GM10266 (cell line): Measurements from ENCODE around the gene FAM20C.

Experiments used
- DNase-seq: peaks from one replicate; pipeline ENCODE4 v3.0.0; 2012; ENCODE audit errors: extremely low spot score
- CTCF ChIP-seq: IDR thresholded peaks from 2 replicates; pipeline ENCODE4 v1.5.1; 2012; ENCODE audit warnings: mild to moderate bottlenecking, low read depth; ENCODE audit not compliant: control insufficient read depth, insufficient read depth; ENCODE audit errors: missing control alignments

The FAM20C gene

GRCh38 chr7:191981-192649 is at the start of gene FAM20C:
FAM20C (plus strand) TSS chr7:192571; CDS start chr7:193200, 629 bp downstream.
- no peak for TF ChIP-seq CTCF
- no peak for DNase-seq

- no peak for TF ChIP-seq CTCF
- DNase-seq = no peak
These were observed 49.1 kb upstream of the FAM20C start for GRCh38 chr7:143145-143751.

- DNase-seq = no peak
- no peak for TF ChIP-seq CTCF
These were observed 48.4 kb upstream of the FAM20C start for GRCh38 chr7:143811-144453.

GRCh38 chr7:144454-144826 is 47.9 kb upstream of the FAM20C start:
- DNase-seq = no peak

GRCh38 chr7:145863-146262 is 46.5 kb upstream of the FAM20C start:
- TF ChIP-seq CTCF = no peak
- DNase-seq = no peak

More at GRCh38 chr7:144454-144826, 47.9 kb upstream of the FAM20C start:
- TF ChIP-seq CTCF = no peak

- TF ChIP-seq CTCF = no peak
- DNase-seq = no peak
These were observed 43.8 kb upstream of the FAM20C start for GRCh38 chr7:148543-148931.
